Measurements from ENCODE around the gene FADS1.

DNA sequence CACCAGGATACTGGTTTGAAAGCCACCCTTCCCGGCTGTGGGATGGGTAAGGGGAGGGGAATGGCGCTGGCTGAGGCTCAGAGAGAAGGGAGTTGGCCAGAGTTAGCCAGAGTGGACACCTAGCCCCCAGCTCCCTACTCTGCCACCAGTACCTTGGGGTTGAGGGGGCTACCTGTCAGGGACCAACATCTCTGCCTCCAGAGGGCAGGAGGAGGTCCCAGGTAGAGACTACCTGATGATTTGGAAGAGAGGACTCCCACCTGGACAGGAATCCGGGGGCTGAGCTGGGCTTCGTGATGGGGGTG, 60.7 kb downstream of the FADS1 start:
- TF ChIP-seq, protein P1, sequence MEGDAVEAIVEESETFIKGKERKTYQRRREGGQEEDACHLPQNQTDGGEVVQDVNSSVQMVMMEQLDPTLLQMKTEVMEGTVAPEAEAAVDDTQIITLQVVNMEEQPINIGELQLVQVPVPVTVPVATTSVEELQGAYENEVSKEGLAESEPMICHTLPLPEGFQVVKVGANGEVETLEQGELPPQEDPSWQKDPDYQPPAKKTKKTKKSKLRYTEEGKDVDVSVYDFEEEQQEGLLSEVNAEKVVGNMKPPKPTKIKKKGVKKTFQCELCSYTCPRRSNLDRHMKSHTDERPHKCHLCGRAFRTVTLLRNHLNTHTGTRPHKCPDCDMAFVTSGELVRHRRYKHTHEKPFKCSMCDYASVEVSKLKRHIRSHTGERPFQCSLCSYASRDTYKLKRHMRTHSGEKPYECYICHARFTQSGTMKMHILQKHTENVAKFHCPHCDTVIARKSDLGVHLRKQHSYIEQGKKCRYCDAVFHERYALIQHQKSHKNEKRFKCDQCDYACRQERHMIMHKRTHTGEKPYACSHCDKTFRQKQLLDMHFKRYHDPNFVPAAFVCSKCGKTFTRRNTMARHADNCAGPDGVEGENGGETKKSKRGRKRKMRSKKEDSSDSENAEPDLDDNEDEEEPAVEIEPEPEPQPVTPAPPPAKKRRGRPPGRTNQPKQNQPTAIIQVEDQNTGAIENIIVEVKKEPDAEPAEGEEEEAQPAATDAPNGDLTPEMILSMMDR (conservative IDR thresholded peaks at IDR 0.05), result no peak
- no peak for TF ChIP-seq EZH2 (IDR thresholded peaks at IDR 0.05; ENCODE audit: low read depth)

Data from PC-9 (cell line).